Upper lobe of right lung (tissue), 1 donor: ENCODE measurements around the gene CCSER1. TPM values are rescaled to one million over a fixed set of nuclear protein-coding genes. Genes with fewer than 3 reads are reported as not detected.

ENCODE experiments used
- ATAC-seq: fragments of 200-7000 bp; cut with Tn5 transposase; one replicate; pipeline ENCODE4 v1.9.1; 2020; ENCODE audit warnings: mild to moderate bottlenecking, moderate library complexity
- DNase-seq: peaks from one replicate; pipeline ENCODE4 v3.0.0-alpha.2; 2020
- H3K27ac ChIP-seq: fragments of 200-600 bp; one replicate; pipeline ENCODE4 v1.8.0; 2022
- H3K27me3 ChIP-seq: fragments of 200-600 bp; one replicate; pipeline ENCODE4 v1.8.0; 2022; ENCODE audit warnings: mild to moderate bottlenecking
- H3K36me3 ChIP-seq: fragments of 200-600 bp; one replicate; pipeline ENCODE4 v1.8.0; 2022
- H3K4me1 ChIP-seq: fragments of 200-600 bp; one replicate; pipeline ENCODE4 v1.8.0; 2022
- H3K4me3 ChIP-seq: fragments of 200-600 bp; one replicate; pipeline ENCODE4 v1.8.0; 2022; ENCODE audit warnings: mild to moderate bottlenecking
- H3K9me3 ChIP-seq: fragments of 200-600 bp; one replicate; pipeline ENCODE4 v1.8.0; 2022
- intact Hi-C: fragments of 100-400 bp; cut with DNase I; formaldehyde crosslinking; loops from one replicate; pipeline ENCODE4 v1.11.0; 2022
- total RNA-seq: library from RNA; stranded (reverse); fragmentation: NEBNext Ultra II Directional; extraction: Animal tissue kit (Norgen Biotek cat#: 25700); gene quantifications from one replicate; pipeline ENCODE4 v1.2.1, GENCODE V29; 2021
- TF ChIP-seq, protein P1 (sequence below): fragments of 200-600 bp; IDR thresholded peaks from one replicate; pipeline ENCODE4 v1.8.0; 2022; ENCODE audit warnings: antibody characterized with exemption
- donor health status: DM: no; HTN: yes; CAD: no; lungs with severe emphysema.

CCSER1 gene
- total RNA-seq, 1 donor from 2014 or later = 7.4 TPM

- TF ChIP-seq, protein P1, sequence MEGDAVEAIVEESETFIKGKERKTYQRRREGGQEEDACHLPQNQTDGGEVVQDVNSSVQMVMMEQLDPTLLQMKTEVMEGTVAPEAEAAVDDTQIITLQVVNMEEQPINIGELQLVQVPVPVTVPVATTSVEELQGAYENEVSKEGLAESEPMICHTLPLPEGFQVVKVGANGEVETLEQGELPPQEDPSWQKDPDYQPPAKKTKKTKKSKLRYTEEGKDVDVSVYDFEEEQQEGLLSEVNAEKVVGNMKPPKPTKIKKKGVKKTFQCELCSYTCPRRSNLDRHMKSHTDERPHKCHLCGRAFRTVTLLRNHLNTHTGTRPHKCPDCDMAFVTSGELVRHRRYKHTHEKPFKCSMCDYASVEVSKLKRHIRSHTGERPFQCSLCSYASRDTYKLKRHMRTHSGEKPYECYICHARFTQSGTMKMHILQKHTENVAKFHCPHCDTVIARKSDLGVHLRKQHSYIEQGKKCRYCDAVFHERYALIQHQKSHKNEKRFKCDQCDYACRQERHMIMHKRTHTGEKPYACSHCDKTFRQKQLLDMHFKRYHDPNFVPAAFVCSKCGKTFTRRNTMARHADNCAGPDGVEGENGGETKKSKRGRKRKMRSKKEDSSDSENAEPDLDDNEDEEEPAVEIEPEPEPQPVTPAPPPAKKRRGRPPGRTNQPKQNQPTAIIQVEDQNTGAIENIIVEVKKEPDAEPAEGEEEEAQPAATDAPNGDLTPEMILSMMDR = no peak
- no peak for ATAC-seq
- intact Hi-C loops = no loop called here
These were observed 1158.3 kb downstream of the CCSER1 start for GRCh38 chr4:91285487-91285886.

DNA sequence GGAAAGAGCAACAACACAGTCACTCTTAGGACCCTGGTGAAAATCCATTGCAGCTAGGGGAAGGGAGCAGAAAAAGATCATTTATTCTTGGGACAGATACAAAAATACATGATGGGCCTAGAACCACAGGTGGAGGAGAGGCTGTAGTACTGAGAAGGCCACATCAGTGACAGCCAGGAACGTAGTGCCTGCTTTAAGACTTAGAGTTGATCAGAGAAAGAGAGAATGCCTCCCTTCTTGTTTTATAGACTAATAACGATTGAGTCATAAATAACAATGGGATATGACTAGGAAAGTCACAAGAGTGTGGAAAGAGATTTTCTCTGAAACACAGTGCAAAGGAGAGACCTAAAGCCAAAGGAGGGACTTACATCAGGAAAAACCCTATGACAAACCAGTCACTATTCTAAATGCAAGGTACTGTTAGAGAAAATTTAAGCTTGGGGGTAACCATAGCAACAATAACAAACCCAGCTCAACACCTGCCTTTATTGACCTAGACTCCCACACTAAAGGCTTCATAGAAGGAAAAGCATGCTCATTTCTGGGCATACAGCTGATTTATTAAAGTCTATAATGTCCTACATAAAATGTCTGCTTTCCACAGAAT lies 1161.6 kb downstream of the CCSER1 start:
- H3K4me3 ChIP-seq = no peak overlapping the region
- DNase-seq (no peak), ATAC-seq (no peak)
- no peaks in the 10 kb centered on the region for H3K4me1 ChIP-seq
- no peaks in the 10 kb centered on the region for H3K27me3 ChIP-seq
- intact Hi-C loops = no loop called here
- H3K27ac ChIP-seq = no peak overlapping the region
- H3K36me3 ChIP-seq = no peaks in the 10 kb centered on the region
- no peaks in the 10 kb centered on the region for H3K9me3 ChIP-seq
- TF ChIP-seq, protein P1 = no peak

More at GRCh38 chr4:91285487-91285886, 1158.3 kb downstream of the CCSER1 start:
- H3K27ac ChIP-seq = no peak overlapping the region
- no peak overlapping the region for H3K4me3 ChIP-seq
- H3K9me3 ChIP-seq = no peaks in the 10 kb centered on the region
- DNase-seq = no peak
- no peaks in the 10 kb centered on the region for H3K27me3 ChIP-seq
- no peaks in the 10 kb centered on the region for H3K36me3 ChIP-seq
- H3K4me1 ChIP-seq = no peaks in the 10 kb centered on the region

DNA sequence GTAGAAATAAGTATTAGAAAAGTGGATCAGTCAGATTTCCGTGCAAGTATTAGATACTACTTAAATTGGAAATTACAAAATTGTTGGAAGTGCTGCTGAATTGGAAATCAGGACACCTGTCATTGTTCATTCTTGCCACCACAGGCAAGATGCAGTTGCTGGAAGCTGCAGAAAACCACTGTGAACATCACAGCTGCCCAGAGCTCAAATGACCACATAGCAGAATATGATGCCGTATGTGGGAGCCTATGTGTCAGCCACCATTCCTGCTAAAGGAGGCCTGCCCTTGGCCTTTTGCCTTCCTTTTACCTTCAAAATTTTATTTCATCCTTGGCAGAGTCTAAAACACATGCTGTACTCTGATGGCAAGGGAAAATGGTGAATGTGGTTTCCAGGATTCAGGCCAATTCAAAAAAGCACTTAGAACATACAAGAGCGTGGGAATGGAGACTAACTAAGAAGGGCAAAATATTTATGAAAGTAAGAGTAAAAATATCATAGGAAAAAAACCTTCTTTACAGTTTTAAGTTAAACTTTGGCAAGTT lies 1171.0 kb downstream of the CCSER1 start:
- Histone ChIP-seq H3K27ac (no peak overlapping the region), H3K9me3 (no peaks in the 10 kb centered on the region), H3K4me1 (no peaks in the 10 kb centered on the region), H3K36me3 (no peaks in the 10 kb centered on the region), H3K4me3 (no peak overlapping the region), H3K27me3 (no peaks in the 10 kb centered on the region)
- DNase-seq (no peak), ATAC-seq (no peak)
- intact Hi-C loops = no loop called here
- TF ChIP-seq, protein P1 = no peak

GRCh38 chr4:91298824-91299223 lies 1171.6 kb downstream of the CCSER1 start:
- DNase-seq (no peak), ATAC-seq (no peak)
- no peak overlapping the region for H3K4me3 ChIP-seq
- TF ChIP-seq, protein P1 = no peak
- intact Hi-C loops = no loop called here
- no peaks in the 10 kb centered on the region for H3K27me3 ChIP-seq
- H3K9me3 ChIP-seq = no peaks in the 10 kb centered on the region
- H3K4me1 ChIP-seq = no peaks in the 10 kb centered on the region
- H3K27ac ChIP-seq = no peak overlapping the region
- H3K36me3 ChIP-seq = no peaks in the 10 kb centered on the region

GRCh38 chr4:91302120-91302519 lies 1174.9 kb downstream of the CCSER1 start:
- ATAC-seq (no peak), DNase-seq (no peak)
- no peaks in the 10 kb centered on the region for H3K27me3 ChIP-seq
- H3K27ac ChIP-seq = no peak overlapping the region
- TF ChIP-seq, protein P1 = no peak
- intact Hi-C loops = no loop called here
- H3K9me3 ChIP-seq = no peaks in the 10 kb centered on the region
- H3K4me3 ChIP-seq = no peak overlapping the region
- H3K4me1 ChIP-seq = no peaks in the 10 kb centered on the region
- no peaks in the 10 kb centered on the region for H3K36me3 ChIP-seq
